NCI-H510A treated with DMSO at 0.1 percent for 48 hours (cell line): ENCODE results near the gene MCC.

Experiments
- DNase-seq: peaks from one replicate; lab custom pipeline; 2025; lab: John Stamatoyannopoulos, UW

Gene MCC

GRCh38 chr5:113487781-113488644 lies at the start of gene MCC:
TSS of gene MCC (minus strand) at chr5:113488453.
- peak; percentile 19 for DNase-seq

DNA sequence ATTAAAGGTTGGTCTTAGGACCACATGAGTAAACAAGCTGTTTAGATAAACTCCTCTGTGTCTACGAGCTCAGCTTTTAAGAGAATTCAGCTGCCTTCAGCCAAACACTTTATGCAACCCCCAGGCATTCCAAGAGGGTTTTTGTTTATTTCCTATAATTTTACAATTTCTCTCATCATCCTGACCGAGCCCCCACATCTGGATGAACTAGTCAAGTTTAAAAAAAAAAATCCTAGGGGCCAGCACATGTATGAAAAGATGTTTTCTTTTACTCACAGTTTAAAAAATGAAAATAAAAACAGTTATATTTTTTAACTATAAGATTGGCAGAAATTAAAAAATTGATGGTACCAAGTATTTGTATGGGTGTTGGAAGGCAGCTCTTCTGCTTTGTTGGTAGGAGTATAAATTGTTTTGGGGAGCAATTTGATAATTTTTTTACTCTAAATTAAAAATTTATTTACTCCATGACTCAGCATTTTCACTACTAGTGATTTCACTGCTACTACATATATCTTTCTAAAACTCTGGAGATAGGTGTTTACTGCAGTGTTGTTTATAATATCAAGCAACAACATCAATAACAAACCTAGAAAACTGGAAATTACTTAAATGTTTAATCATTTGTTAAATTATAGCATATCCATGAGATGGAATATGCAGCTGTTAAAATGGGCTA lies 43.4 kb upstream of the MCC start:
- DNase-seq = no peak

DNA sequence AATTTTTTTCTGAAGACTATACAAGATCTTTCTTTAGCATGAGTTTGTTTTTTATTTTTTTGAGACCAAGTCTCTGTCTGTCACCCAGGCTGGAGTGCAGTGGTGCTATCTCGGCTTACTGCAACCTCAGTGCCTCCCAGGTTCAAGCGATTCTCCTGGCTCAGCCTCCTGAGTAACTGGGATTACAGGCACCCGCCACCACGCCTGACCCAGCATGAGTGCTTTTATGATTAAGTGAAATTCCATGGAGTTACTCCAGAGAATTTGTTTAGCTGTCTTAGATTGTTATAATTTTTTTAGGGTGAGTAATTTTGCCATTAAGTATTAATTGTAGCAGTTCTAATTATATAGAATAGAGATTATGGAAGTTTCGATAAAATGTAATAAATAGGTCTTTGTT lies 39.5 kb upstream of the MCC start:
- no peak for DNase-seq

- no peak for DNase-seq
Observed at GRCh38 chr5:113526421-113526820, 38.2 kb upstream of the MCC start.

DNA sequence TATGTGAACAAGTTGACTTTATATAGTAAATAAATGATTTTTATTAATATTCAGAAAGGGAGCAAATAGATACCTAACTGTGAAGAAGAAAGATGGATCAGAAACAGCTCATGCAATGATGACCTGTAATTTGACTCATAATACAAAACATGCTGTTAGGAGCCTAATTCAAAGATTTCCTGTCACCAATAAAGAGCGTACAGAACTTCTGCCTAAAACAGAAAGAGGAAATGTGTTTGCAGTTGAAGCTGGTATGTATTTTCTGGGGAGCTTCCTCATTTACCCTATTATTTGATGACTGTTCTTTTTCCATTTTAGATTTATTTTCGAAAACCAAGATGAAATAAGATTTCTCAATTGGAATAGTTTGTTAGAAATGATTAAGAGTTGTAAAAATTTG lies 36.7 kb upstream of the MCC start:
- no peak for DNase-seq

- DNase-seq = no peak
Observed at GRCh38 chr5:113523168-113523567, 34.9 kb upstream of the MCC start.

- no peak for DNase-seq
Observed at GRCh38 chr5:113520899-113521298, 32.6 kb upstream of the MCC start.

GRCh38 chr5:113520429-113520828 lies 32.2 kb upstream of the MCC start:
- DNase-seq = no peak

DNA sequence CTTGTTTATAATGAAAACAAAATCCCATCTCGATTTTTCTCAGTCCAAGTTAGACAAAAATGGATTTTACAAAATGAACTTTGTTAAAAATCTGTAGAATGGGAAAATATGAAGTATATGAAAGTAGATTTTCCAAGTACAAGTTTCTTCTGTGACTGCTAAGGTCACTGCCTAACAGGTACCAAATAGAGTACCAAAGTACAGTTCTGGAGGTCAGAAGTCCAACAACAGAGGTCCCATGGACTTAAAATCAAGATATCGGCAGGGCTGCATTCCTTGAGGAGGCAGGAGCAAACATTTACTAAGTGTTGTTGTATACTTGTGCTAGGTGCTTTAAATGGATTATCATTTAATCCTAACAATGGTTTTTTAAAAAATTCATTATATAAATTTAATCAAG lies 31.2 kb upstream of the MCC start:
- no peak for DNase-seq

DNA sequence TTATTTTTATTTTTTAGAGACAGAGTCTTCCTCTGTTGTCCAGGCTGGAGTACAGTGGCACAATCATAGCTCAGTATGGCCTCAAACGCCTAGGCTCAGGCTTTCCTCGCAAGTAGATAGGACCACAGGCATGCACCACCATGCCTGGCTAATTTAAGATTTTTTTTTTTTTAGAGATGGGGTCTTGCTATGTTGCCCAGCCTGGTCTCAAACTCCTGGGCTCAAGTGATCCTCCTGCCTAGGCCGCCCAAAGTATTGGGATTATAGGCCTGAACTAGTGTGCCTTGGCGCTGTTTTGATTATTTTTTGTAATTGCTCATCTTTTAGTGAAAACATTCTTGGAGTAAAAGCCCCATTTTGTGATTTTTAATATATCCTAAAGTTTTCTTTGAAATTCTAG lies 30.6 kb upstream of the MCC start:
- DNase-seq = no peak

- no peak for DNase-seq
Observed at GRCh38 chr5:113514289-113514635, 26.0 kb upstream of the MCC start.

- DNase-seq = peak; percentile 59
Observed at GRCh38 chr5:113513384-113514288, 25.4 kb upstream of the MCC start, which contains the start of gene YTHDC2. TSS of gene YTHDC2 (plus strand) at chr5:113513694. CDS start at chr5:113513896, 202 bp downstream.

GRCh38 chr5:113512341-113512740 lies 24.1 kb upstream of the MCC start:
- no peak for DNase-seq

- DNase-seq = no peak
Observed at GRCh38 chr5:113510836-113511451, 22.7 kb upstream of the MCC start.

DNA sequence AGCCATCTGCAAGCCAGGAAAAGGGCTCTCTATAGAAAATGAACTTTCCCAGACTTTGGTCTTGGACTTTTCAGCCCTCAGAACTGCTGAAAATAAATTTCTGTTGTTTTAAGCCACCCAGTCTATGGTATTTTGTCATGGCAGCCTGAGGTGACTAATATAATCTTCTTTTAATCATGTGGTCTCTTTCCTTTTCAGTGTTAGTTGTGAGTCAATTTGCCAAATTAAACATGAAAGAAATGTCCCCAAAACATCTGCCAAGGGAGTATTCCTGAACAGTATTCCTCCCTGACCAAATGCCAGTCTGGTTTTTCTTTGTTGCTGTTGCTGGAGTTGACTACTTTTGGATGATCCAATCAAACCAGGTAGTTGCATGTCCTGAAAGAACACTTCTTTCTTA lies 20.5 kb upstream of the MCC start:
- DNase-seq = no peak

DNA sequence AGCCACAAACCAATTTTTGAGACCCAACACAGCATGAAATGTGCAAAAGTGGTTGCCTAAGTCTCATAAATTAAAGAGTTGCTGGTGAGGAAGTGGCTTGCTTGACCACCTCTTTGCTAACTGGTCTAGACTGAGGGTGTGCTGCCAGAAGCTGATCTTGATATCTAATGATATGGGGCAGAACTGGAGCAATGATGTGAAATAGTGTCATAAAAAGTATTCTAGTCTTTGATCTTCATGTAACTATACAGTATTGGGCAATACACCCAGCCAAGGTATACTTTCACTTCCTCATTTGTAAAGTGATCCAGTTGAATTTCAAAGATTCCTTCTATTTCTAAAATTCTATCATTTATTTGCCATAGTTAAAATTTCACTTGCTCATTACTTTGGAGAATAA lies 19.3 kb upstream of the MCC start:
- no peak for DNase-seq

DNA sequence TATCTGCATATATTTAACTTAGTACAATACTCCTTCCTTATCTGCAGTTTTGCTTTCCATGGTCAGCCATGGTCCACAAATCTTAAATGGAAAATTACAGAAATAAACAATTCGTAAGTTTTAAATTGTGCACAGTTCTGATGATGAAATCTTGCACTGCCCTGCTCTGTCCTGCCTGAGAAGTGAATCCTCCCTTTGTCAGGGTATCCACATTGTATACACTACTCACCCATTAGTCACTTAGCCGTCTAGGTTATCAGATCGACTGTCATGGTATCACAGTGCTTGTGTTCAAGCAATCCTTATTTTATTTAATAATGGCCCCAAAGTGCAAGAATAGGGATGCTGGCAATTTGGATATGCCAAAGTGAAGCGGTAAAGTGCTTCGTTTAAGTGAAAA lies 16.9 kb upstream of the MCC start:
- DNase-seq = no peak

DNA sequence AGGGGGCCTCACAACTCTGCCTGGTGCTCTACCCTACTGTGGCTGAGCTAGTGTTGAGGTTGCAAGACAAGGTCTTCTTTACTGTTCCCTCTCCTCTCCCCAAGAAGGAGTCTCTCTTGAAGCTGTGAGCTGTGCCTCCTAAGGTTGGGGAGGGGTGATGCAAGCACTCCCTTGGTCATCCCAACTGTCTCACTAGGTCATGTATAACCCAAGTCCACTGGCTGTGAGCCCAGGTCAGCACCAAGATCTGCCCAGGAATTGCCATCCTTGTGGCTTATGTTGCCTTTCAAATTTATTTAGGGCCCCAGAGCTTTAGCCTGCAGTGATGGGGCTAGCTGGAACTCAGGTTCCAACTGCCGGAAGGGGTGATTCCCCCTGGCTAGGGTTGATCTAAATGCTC lies 14.9 kb upstream of the MCC start:
- no peak for DNase-seq

DNA sequence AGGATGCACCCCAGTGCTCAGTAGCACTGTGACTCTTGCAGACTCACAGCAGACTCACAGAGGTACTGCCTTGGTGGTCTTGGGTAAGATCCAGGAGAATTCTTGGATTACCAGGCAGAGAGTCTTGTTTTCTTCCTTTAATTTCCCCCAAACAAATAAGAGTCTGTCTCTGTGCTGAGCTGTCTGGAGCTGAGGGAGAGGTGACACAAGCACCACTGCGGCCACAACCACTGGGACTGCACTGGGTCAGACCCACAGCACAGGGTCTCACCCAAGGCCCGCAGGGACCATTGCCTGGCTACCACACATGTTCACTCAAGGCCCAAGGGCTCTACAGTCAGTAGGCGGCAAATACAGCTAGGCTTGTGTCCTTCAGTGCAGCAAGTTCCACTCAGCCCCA lies 13.8 kb upstream of the MCC start:
- no peak for DNase-seq

DNA sequence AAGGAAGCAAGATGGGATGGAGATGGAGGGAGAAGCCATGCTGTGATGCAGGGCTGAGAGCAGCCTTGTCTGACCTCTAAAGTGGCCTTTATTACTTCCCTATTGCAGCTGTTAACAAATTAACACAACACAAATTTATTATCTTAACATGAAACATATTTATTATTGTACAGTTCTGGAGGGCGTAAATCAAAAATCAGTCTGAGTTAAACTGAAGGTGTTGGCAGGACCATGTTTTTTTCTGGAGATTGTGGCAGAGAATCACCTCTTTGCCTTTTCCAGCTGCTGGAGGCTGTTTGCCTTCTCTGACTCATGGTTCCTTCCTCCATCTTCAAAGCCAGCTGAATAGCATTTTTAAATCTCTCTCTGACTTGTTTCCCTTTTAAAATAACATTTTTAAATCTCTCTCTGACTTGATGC lies 7.2 kb upstream of the MCC start:
- no peak for DNase-seq

DNA sequence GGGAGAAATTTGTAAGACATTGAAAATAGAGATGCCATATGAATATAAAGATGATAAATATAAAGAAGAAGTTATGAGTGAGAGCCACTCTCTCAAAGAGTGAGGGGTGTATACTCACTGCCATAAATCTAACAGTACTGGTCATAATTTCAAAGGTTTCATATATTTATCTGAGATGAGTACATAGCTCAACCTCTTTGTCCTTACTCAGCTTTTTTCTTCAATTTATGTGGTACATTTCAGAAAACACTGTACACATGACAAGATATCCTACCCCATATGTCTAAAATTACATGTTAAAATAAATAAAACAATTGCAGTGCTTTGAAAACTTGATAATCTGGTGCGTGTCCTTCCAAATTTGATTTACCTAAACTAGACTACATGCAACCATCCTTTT lies 5.2 kb upstream of the MCC start:
- no peak for DNase-seq

- no peak for DNase-seq
Observed at GRCh38 chr5:113491022-113491421, 2.8 kb upstream of the MCC start.
